ENCODE measurements around the gene DSC2.

- TF ChIP-seq CTCF (conservative IDR thresholded peaks at IDR 0.05; ENCODE audit: low read length): no peak
- no peak for TF ChIP-seq EZH2phosphoT487 (IDR thresholded peaks at IDR 0.05; ENCODE audit: borderline replicate concordance, low read depth, low read length)
Measured at GRCh38 chr18:31103423-31103822, 1.2 kb upstream of the DSC2 start.

Measured in OCI-LY7 (cell line).